WTC11 (cell line): ENCODE measurements around the gene ANKRD39. TPM values are rescaled to one million over a fixed set of nuclear protein-coding genes. Genes with fewer than 3 reads are reported as not detected.

Experiments
- ATAC-seq: fragments of 200-7000 bp; cut with Tn5 transposase; 2 replicates; pipeline ENCODE4 v1.10.0; 2021; ENCODE audit warnings: mild to moderate bottlenecking, moderate library complexity
- CTCF ChIA-PET: fragments of 300-600 bp; sonication (Branson Sonifier 250); formaldehyde crosslinking; loops from one replicate; lab custom pipeline; 2021; ENCODE audit warnings: antibody characterized with exemption; lab: Charles Lee
- POLR2A ChIA-PET: fragments of 350-600 bp; sonication (Branson Sonifier 250); formaldehyde crosslinking; loops from one replicate; lab custom pipeline; 2021; ENCODE audit warnings: antibody characterized with exemption; lab: Charles Lee
- DNase-seq: peaks from one replicate; pipeline ENCODE4 v3.0.0; 2021; ENCODE audit warnings: low spot score
- H3K27ac Mint-ChIP-seq: 2 replicates; pipeline ENCODE4 v1.8.0; 2021; ENCODE audit warnings: mixed read lengths
- H3K27me3 Mint-ChIP-seq: 2 replicates; pipeline ENCODE4 v1.8.0; 2021; ENCODE audit warnings: low read depth, mild to moderate bottlenecking, moderate library complexity, mixed read lengths
- H3K36me3 Mint-ChIP-seq: 2 replicates; pipeline ENCODE4 v1.8.0; 2021; ENCODE audit warnings: mixed read lengths
- H3K4me1 Mint-ChIP-seq: 2 replicates; pipeline ENCODE4 v1.8.0; 2022; ENCODE audit warnings: mixed read lengths
- H3K4me3 Mint-ChIP-seq: 2 replicates; pipeline ENCODE4 v1.8.0; 2021; ENCODE audit warnings: mild to moderate bottlenecking, moderate library complexity, mixed read lengths
- H3K9me3 Mint-ChIP-seq: 2 replicates; pipeline ENCODE4 v1.8.0; 2021; ENCODE audit warnings: mixed read lengths
- ATF1 ChIP-seq: sonication (generic); formaldehyde crosslinking; IDR thresholded peaks from 2 replicates; pipeline ENCODE4 v1.8.1; 2023; ENCODE audit warnings: mild to moderate bottlenecking, moderate library complexity, missing genetic modification reagents
- ATF2 ChIP-seq: sonication (generic); formaldehyde crosslinking; IDR thresholded peaks from 2 replicates; pipeline ENCODE4 v1.8.1; 2022; ENCODE audit warnings: low read depth, missing genetic modification reagents, borderline replicate concordance
- CREM ChIP-seq: sonication (generic); formaldehyde crosslinking; IDR thresholded peaks from 2 replicates; pipeline ENCODE4 v1.8.1; 2022; ENCODE audit warnings: mild to moderate bottlenecking, missing genetic modification reagents, moderate library complexity
- FOXK1 ChIP-seq: sonication (generic); formaldehyde crosslinking; IDR thresholded peaks from 2 replicates; pipeline ENCODE4 v1.8.0; 2022; ENCODE audit warnings: mild to moderate bottlenecking, moderate library complexity, missing genetic modification reagents
- GABPB1 ChIP-seq: sonication (generic); formaldehyde crosslinking; IDR thresholded peaks from 2 replicates; pipeline ENCODE4 v1.8.1; 2023; ENCODE audit warnings: mild to moderate bottlenecking, missing genetic modification reagents
- IRF2 ChIP-seq: sonication (generic); formaldehyde crosslinking; IDR thresholded peaks from 2 replicates; pipeline ENCODE4 v1.8.0; 2022; ENCODE audit warnings: low read depth, missing genetic modification reagents, borderline replicate concordance
- MXD4 ChIP-seq: fragments of 250-450 bp; sonication (Bioruptor Pico); IDR thresholded peaks from 2 replicates; pipeline ENCODE4 v1.8.0; 2021; ENCODE audit warnings: mild to moderate bottlenecking, moderate library complexity, borderline replicate concordance
- NR2C2 ChIP-seq: sonication (generic); formaldehyde crosslinking; IDR thresholded peaks from 2 replicates; pipeline ENCODE4 v1.8.0; 2022; ENCODE audit warnings: mild to moderate bottlenecking, missing genetic modification reagents
- PREB ChIP-seq: sonication (generic); formaldehyde crosslinking; IDR thresholded peaks from 2 replicates; pipeline ENCODE4 v1.8.1; 2022; ENCODE audit warnings: mild to moderate bottlenecking, missing genetic modification reagents, moderate library complexity, borderline replicate concordance
- RORB ChIP-seq: fragments of 250-450 bp; sonication (Bioruptor Pico); IDR thresholded peaks from 2 replicates; pipeline ENCODE4 v1.9.0; 2021; ENCODE audit warnings: mild to moderate bottlenecking
- TEAD1 ChIP-seq: sonication (generic); formaldehyde crosslinking; IDR thresholded peaks from 2 replicates; pipeline ENCODE4 v1.8.0; 2022; ENCODE audit warnings: mild to moderate bottlenecking, missing genetic modification reagents
- ZNF219 ChIP-seq: sonication (generic); formaldehyde crosslinking; IDR thresholded peaks from 2 replicates; pipeline ENCODE4 v1.8.0; 2023; ENCODE audit warnings: missing genetic modification reagents, mild to moderate bottlenecking, borderline replicate concordance
- ZNF232 ChIP-seq: sonication (generic); formaldehyde crosslinking; IDR thresholded peaks from 2 replicates; pipeline ENCODE4 v1.8.0; 2022; ENCODE audit warnings: mild to moderate bottlenecking, missing genetic modification reagents
- ZNF512 ChIP-seq: sonication (generic); formaldehyde crosslinking; IDR thresholded peaks from 2 replicates; pipeline ENCODE4 v1.8.1; 2022; ENCODE audit warnings: missing genetic modification reagents, borderline replicate concordance
- ZNF532 ChIP-seq: fragments of 250-450 bp; sonication (Bioruptor Pico); IDR thresholded peaks from 2 replicates; pipeline ENCODE4 v1.9.0; 2021; ENCODE audit warnings: mild to moderate bottlenecking, borderline replicate concordance
- total RNA-seq: library from RNA; stranded (reverse); gene quantifications from 3 replicates; pipeline ENCODE4 v1.2.3, GENCODE V29; 2021
- TF ChIP-seq, protein P1 (sequence below): sonication (generic); formaldehyde crosslinking; IDR thresholded peaks from 2 replicates; pipeline ENCODE4 v1.8.0; 2022; ENCODE audit warnings: mild to moderate bottlenecking, missing genetic modification reagents
- TF ChIP-seq, protein P2 (sequence below): sonication (generic); formaldehyde crosslinking; IDR thresholded peaks from 2 replicates; pipeline ENCODE4 v1.8.0; 2022; ENCODE audit warnings: mild to moderate bottlenecking, missing genetic modification reagents
- TF ChIP-seq, protein P3 (sequence below): fragments of 250-450 bp; sonication (Bioruptor Pico); IDR thresholded peaks from 2 replicates; pipeline ENCODE4 v2.1.2; 2022; ENCODE audit warnings: mild to moderate bottlenecking, moderate library complexity

Gene ANKRD39
- total RNA-seq, 1 experiment from 2014 or later, result 17.9 TPM

GRCh38 chr2:96878171-96878570, 20.4 kb upstream of the ANKRD39 start:
- CTCF ChIA-PET, result interaction anchor here (1.2 to 5.9 kb wide), 3 partner anchors 9 to 72 kb away, joined by 5 to 45 read pairs (median 10); partner anchors contain the start of gene ANKRD39
- H3K4me3 Mint-ChIP-seq, result no peak overlapping the region
- TF ChIP-seq CREM (CRISPR knock-in tag), result no peak
- TF ChIP-seq RORB (CRISPR knock-in tag), result no peak
- TF ChIP-seq PREB (CRISPR knock-in tag), result no peak
- TF ChIP-seq ATF1, result no peak
- TF ChIP-seq, all 79 proteins: peak for 0
- POLR2A ChIA-PET, result interaction anchor here (0.8 kb wide), 1 partner anchor 10 kb away, joined by 3 read pairs; no protein-coding TSS in a partner anchor
- no peak overlapping the region for H3K27ac Mint-ChIP-seq
- no peak for DNase-seq
- no peaks in the 10 kb centered on the region for H3K27me3 Mint-ChIP-seq
- ATAC-seq, result no peak
- H3K4me1 Mint-ChIP-seq, result peaks cover 75% of the 10 kb centered on the region
- H3K36me3 Mint-ChIP-seq, result no peaks in the 10 kb centered on the region
- no peaks in the 10 kb centered on the region for H3K9me3 Mint-ChIP-seq

DNA sequence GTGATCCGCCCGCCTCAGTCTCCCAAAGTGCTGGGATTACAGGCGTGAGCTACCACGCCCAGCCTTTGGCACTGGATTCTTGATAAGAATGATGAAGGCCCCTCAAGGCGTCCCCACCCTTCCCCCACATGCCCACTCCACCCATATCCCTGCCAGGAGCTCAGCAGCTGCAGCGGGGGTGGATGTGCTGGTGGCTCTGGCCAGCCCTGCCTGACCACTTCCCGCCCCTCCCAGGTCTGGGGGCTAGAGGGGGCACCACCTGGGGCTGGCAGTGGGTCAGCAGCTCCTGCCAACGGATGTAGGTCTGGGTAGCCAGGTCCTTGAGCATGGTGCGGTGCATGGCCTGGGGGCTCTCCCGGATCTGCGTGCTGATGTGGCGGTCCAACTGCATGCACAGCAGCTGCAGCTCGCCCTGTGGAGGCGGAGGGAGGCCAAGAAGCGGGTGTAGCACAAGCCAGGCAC, 19.8 kb upstream of the ANKRD39 start:
- POLR2A ChIA-PET, result interaction anchor here (0.8 kb wide), 1 partner anchor 9 kb away, joined by 3 read pairs; no protein-coding TSS in a partner anchor
- CTCF ChIA-PET, result interaction anchor here (1.2 to 5.9 kb wide), 3 partner anchors 9 to 73 kb away, joined by 5 to 45 read pairs (median 10); partner anchors contain the start of gene ANKRD39
- Mint-ChIP-seq H3K27ac (no peak overlapping the region; the same call in 1 of the 2 replicates), H3K27me3 (no peaks in the 10 kb centered on the region), H3K4me3 (no peak overlapping the region), H3K4me1 (peaks cover 80% of the 10 kb centered on the region), H3K9me3 (no peaks in the 10 kb centered on the region), H3K36me3 (no peaks in the 10 kb centered on the region)
- TF ChIP-seq, protein P1, sequence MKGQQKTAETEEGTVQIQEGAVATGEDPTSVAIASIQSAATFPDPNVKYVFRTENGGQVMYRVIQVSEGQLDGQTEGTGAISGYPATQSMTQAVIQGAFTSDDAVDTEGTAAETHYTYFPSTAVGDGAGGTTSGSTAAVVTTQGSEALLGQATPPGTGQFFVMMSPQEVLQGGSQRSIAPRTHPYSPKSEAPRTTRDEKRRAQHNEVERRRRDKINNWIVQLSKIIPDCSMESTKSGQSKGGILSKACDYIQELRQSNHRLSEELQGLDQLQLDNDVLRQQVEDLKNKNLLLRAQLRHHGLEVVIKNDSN, result no peak
- TF ChIP-seq ATF2 (CRISPR knock-in tag), result no peak
- ATAC-seq (no peak), DNase-seq (no peak)

GRCh38 chr2:96877042-96877451, 19.2 kb upstream of the ANKRD39 start:
- Mint-ChIP-seq H3K27ac (no peak overlapping the region), H3K4me3 (no peak overlapping the region), H3K9me3 (no peaks in the 10 kb centered on the region), H3K4me1 (peaks cover 81% of the 10 kb centered on the region), H3K36me3 (no peaks in the 10 kb centered on the region), H3K27me3 (no peaks in the 10 kb centered on the region)
- CTCF ChIA-PET, result interaction anchor here (1.2 to 5.9 kb wide), 2 partner anchors 19 to 74 kb away, joined by 10 to 45 read pairs; partner anchors contain the start of gene ANKRD39
- no peak for ATAC-seq
- no peak for DNase-seq
- POLR2A ChIA-PET, result no interaction called here
- TF ChIP-seq GABPB1 (CRISPR knock-in tag), result no peak
- no peak for TF ChIP-seq ZNF512 (CRISPR knock-in tag)
- no peak for TF ChIP-seq ZNF219 (CRISPR knock-in tag)
- TF ChIP-seq, protein P2, sequence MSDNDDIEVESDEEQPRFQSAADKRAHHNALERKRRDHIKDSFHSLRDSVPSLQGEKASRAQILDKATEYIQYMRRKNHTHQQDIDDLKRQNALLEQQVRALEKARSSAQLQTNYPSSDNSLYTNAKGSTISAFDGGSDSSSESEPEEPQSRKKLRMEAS (CRISPR knock-in tag), result no peak
- TF ChIP-seq, protein P3, sequence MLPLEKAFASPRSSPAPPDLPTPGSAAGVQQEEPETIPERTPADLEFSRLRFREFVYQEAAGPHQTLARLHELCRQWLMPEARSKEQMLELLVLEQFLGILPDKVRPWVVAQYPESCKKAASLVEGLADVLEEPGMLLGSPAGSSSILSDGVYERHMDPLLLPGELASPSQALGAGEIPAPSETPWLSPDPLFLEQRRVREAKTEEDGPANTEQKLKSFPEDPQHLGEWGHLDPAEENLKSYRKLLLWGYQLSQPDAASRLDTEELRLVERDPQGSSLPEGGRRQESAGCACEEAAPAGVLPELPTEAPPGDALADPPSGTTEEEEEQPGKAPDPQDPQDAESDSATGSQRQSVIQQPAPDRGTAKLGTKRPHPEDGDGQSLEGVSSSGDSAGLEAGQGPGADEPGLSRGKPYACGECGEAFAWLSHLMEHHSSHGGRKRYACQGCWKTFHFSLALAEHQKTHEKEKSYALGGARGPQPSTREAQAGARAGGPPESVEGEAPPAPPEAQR (CRISPR knock-in tag), result no peak
- TF ChIP-seq IRF2 (CRISPR knock-in tag), result no peak
- no peak for TF ChIP-seq NR2C2 (CRISPR knock-in tag)
- no peak for TF ChIP-seq TEAD1 (CRISPR knock-in tag)
- TF ChIP-seq RORB (CRISPR knock-in tag), result no peak
- TF ChIP-seq ZNF232, result no peak
- no peak for TF ChIP-seq ZNF532 (CRISPR knock-in tag)
- no peak for TF ChIP-seq PREB (CRISPR knock-in tag)
- no peak for TF ChIP-seq FOXK1 (CRISPR knock-in tag)
- no peak for TF ChIP-seq MXD4 (CRISPR knock-in tag)
